Kidney epithelial cell (primary cell): ENCODE results near the gene RASGRP3. TPM values are rescaled to one million over a fixed set of nuclear protein-coding genes. Genes with fewer than 3 reads are reported as not detected.

Experiments used
- DNase-seq: peaks from one replicate; pipeline ENCODE4 v3.0.0-alpha.2; 2010; ENCODE audit warnings: low read depth
- H3K27me3 ChIP-seq: 2 replicates; pipeline ENCODE4 v1.6.0; 2011; ENCODE audit warnings: low read length; ENCODE audit not compliant: control insufficient read depth, insufficient read depth
- H3K36me3 ChIP-seq: 2 replicates; pipeline ENCODE4 v1.5.1; 2011; ENCODE audit warnings: low read length; ENCODE audit not compliant: control insufficient read depth, insufficient read depth
- H3K4me3 ChIP-seq: 2 replicates; pipeline ENCODE4 v1.5.1; 2011; ENCODE audit warnings: low read depth, mild to moderate bottlenecking, control low read depth, low read length
- total RNA-seq: library from RNA; depleted of rRNA; stranded (reverse); fragments of >200 nt; gene quantifications from 2 replicates; pipeline ENCODE4 v1.2.3, GENCODE V29; 2015
- TF ChIP-seq, protein P1 (sequence below): IDR thresholded peaks from 2 replicates; pipeline ENCODE4 v1.5.1; 2011; ENCODE audit warnings: mild to moderate bottlenecking, moderate library complexity, low read length, control low read depth, inconsistent platforms; ENCODE audit not compliant: insufficient read depth, poor library complexity, severe bottlenecking

RASGRP3 gene
- total RNA-seq, 1 donor from 2014 or later, result 17.6 TPM

DNA sequence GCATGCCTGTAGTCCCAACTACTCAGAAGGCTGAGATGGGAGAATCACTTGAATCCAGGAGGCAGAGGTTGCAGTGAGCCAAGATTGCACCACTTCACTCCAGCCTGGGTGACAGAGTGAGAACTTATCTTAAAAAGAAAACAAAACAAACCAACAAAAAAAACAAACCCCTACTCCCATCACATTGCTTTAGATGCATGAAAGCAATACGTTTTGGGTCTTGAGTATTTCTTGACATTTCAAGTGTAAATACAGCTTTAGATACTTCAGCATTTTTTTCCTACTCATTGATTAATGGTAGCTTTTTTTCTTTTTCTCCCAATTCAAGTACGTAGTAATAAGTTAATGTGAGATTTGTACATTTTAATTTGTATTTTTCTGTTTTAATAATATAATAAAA is 20.3 kb downstream of the RASGRP3 start:
- TF ChIP-seq, protein P1, sequence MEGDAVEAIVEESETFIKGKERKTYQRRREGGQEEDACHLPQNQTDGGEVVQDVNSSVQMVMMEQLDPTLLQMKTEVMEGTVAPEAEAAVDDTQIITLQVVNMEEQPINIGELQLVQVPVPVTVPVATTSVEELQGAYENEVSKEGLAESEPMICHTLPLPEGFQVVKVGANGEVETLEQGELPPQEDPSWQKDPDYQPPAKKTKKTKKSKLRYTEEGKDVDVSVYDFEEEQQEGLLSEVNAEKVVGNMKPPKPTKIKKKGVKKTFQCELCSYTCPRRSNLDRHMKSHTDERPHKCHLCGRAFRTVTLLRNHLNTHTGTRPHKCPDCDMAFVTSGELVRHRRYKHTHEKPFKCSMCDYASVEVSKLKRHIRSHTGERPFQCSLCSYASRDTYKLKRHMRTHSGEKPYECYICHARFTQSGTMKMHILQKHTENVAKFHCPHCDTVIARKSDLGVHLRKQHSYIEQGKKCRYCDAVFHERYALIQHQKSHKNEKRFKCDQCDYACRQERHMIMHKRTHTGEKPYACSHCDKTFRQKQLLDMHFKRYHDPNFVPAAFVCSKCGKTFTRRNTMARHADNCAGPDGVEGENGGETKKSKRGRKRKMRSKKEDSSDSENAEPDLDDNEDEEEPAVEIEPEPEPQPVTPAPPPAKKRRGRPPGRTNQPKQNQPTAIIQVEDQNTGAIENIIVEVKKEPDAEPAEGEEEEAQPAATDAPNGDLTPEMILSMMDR, result no peak
- H3K27me3 ChIP-seq, result no peaks in the 10 kb centered on the region

DNA sequence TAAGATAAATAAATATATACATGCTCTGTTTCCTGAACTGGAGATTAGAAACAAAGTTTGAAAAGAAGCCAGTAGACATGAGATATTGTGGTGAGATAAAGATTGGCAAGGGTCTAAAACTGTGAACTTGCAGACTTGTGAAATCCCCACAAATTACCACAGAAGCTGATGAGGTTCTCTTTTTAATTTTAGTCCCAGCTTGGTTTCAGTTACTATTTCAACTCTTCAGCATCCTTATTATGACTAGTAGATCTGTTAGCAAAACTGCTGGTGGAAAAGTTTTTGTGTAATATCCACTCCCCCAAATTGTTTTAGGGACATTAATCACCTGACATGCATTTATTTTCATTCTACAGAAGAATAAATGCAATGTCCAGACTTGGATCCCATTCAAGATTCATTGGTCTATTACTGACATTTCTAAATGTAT is 20.8 kb downstream of the RASGRP3 start:
- Histone ChIP-seq H3K4me3 (no peak overlapping the region), H3K36me3 (no peaks in the 10 kb centered on the region), H3K27me3 (no peaks in the 10 kb centered on the region)
- no peak for DNase-seq
- TF ChIP-seq, protein P1, result no peak

More for the DNA sequence above, 20.3 kb downstream of the RASGRP3 start:
- Histone ChIP-seq H3K36me3 (no peaks in the 10 kb centered on the region), H3K4me3 (no peak overlapping the region)
- no peak for DNase-seq

DNA sequence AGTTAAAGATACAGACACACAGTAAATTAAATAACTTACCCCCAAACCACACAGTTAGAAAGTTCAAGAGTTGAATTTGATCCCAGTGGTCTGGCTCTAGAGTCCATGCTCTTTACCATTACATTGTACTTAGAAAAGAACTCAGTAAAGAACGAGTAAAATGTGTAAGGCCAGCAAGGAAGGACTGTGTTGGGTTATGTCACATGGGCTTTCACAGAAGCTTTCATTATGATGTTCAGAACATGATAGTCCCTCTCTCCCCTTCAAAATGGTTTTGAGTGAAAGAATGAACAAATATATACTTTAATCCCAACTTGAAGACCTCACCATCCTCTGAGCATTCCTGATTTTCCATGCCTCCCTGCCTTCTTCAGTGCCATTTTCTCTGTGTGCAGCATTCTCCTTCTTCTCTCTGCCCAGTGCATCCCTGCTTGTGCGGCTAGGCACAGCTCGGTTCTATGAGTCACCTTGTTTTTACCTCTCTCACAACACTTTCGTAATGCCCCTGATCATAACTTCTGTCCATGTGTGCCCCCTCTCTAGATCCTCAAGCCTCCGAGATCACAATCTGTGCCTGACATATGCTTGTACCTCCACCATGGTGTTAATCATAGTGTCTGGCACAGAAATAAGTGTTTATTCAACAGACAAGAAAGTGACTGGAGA is 22.0 kb downstream of the RASGRP3 start:
- no peak for DNase-seq
- H3K36me3 ChIP-seq, result no peaks in the 10 kb centered on the region
- TF ChIP-seq, protein P1, result no peak
- H3K27me3 ChIP-seq, result no peaks in the 10 kb centered on the region
- H3K4me3 ChIP-seq, result no peak overlapping the region

DNA sequence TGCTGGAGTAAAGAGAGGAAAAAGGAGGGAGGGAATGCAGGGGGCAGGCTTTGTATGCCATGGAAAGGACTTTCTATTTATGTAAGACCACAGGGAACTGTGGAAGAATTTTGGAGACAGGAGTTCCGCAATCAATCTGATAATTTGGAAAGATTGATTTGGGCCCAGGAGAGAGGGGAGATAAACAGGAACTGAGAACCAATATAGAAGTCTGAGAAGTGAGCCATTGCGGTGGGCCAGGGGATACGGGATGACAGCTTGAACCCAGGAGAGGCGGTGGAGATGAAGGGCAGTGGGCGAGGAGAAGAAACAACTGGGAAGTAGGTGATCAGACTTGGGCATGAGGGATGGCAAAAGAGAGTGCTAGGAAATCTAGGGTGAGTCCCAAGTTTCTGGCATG is 23.7 kb downstream of the RASGRP3 start:
- Histone ChIP-seq H3K27me3 (no peaks in the 10 kb centered on the region), H3K36me3 (no peaks in the 10 kb centered on the region), H3K4me3 (no peak overlapping the region)
- TF ChIP-seq, protein P1, result no peak
- no peak for DNase-seq

DNA sequence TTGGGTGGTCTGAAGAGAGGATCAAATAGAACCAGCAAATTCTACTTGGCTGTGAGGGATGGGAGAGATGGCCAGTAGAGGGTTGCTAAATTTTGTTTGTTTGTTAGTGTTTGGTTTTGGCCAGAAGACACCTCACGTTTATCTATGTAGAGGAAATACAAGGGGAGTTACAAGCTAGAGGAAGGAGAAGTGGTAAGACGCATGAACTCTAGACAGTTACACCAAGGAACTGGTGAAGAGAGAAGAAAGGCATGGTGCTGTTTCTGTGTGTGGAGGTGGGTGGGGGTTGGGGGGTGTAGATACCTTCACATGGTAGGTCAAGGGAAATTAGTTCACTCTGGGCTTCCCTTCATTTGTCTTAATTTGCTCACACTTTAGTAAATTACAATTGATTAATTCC is 25.6 kb downstream of the RASGRP3 start:
- no peaks in the 10 kb centered on the region for H3K27me3 ChIP-seq

DNA sequence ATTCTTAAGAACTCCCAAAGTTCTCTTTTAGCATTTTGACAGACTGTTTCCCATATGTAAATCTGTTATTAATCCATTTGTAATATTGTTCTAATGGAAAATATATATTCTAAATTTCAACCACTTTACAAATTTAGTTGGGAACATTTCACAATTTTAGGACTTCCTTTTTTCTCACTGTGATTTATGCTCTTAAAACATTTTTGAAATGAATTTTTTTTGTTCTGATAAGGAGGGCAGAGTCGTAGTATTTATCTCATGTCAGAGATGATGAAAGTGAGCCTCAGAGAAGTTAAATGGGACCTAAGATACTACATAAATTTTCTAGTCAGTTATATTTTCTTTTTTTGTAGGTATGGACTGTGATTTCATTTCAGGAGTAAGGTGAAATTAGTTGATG is 26.6 kb downstream of the RASGRP3 start:
- no peak overlapping the region for H3K4me3 ChIP-seq
- DNase-seq, result no peak
- no peaks in the 10 kb centered on the region for H3K27me3 ChIP-seq
- no peaks in the 10 kb centered on the region for H3K36me3 ChIP-seq
- TF ChIP-seq, protein P1, result no peak

More for the DNA sequence above, 25.6 kb downstream of the RASGRP3 start:
- H3K36me3 ChIP-seq, result no peaks in the 10 kb centered on the region
- H3K4me3 ChIP-seq, result no peak overlapping the region
- TF ChIP-seq, protein P1, result no peak
- DNase-seq, result no peak
